HEK293T (cell line): ENCODE results near the gene NECTIN1.

Source experiments
- CTCF ChIA-PET: fragments of 350-600 bp; formaldehyde crosslinking; extraction: SDS; loops from one replicate; lab custom pipeline; 2021; ENCODE audit warnings: antibody characterized with exemption, inconsistent platforms; lab: Yijun Ruan, JAX
- POLR2A ChIA-PET: fragments of 350-600 bp; formaldehyde crosslinking; extraction: SDS; loops from one replicate; lab custom pipeline; 2020; ENCODE audit warnings: antibody characterized with exemption, inconsistent platforms; lab: Yijun Ruan, JAX
- DNase-seq: peaks from one replicate; pipeline ENCODE4 v3.0.0; 2012; ENCODE audit warnings: mixed read lengths; ENCODE audit errors: extremely low spot score
- ARNT ChIP-seq: fragments of 450-650 bp; IDR thresholded peaks from 2 replicates; pipeline ENCODE4 v1.6.1; 2017; ENCODE audit warnings: mild to moderate bottlenecking
- BHLHE40 ChIP-seq: fragments of 450-650 bp; IDR thresholded peaks from 2 replicates; pipeline ENCODE4 v1.6.1; 2016; ENCODE audit warnings: mild to moderate bottlenecking, moderate library complexity, borderline replicate concordance
- CTBP1 ChIP-seq: fragments of 450-650 bp; IDR thresholded peaks from 2 replicates; pipeline ENCODE4 v1.6.1; 2016; ENCODE audit warnings: borderline replicate concordance
- ELF4 ChIP-seq: fragments of 450-650 bp; IDR thresholded peaks from 2 replicates; pipeline ENCODE4 v1.6.1; 2017; ENCODE audit warnings: antibody characterized with exemption
- FOXA1 ChIP-seq: fragments of 450-650 bp; IDR thresholded peaks from 2 replicates; pipeline ENCODE4 v1.6.1; 2016; ENCODE audit warnings: mild to moderate bottlenecking
- FOXK2 ChIP-seq: fragments of 450-650 bp; IDR thresholded peaks from 2 replicates; pipeline ENCODE4 v1.6.1; 2016; ENCODE audit warnings: mild to moderate bottlenecking
- FOXM1 ChIP-seq: fragments of 450-650 bp; IDR thresholded peaks from 2 replicates; pipeline ENCODE4 v1.6.1; 2017; ENCODE audit warnings: mild to moderate bottlenecking, borderline replicate concordance
- HDGF ChIP-seq: fragments of 450-650 bp; IDR thresholded peaks from 2 replicates; pipeline ENCODE4 v1.6.1; 2017; ENCODE audit warnings: antibody characterized with exemption, borderline replicate concordance
- L3MBTL2 ChIP-seq: fragments of 450-650 bp; conservative IDR thresholded peaks from 2 replicates; pipeline ENCODE4 v1.6.1; 2016; ENCODE audit warnings: mild to moderate bottlenecking
- LEF1 ChIP-seq: fragments of 450-650 bp; IDR thresholded peaks from 2 replicates; pipeline ENCODE4 v1.6.1; 2017; ENCODE audit warnings: mild to moderate bottlenecking, borderline replicate concordance
- NFRKB ChIP-seq: fragments of 450-650 bp; IDR thresholded peaks from 2 replicates; pipeline ENCODE4 v1.6.1; 2016; ENCODE audit warnings: mild to moderate bottlenecking, moderate library complexity
- PKNOX1 ChIP-seq: fragments of 450-650 bp; IDR thresholded peaks from 2 replicates; pipeline ENCODE4 v1.6.1; 2016
- SP1 ChIP-seq: fragments of 450-650 bp; IDR thresholded peaks from 2 replicates; pipeline ENCODE4 v1.6.1; 2017
- SUZ12 ChIP-seq: fragments of 450-650 bp; IDR thresholded peaks from 2 replicates; pipeline ENCODE4 v1.6.1; 2016; ENCODE audit warnings: mild to moderate bottlenecking
- TARDBP ChIP-seq: fragments of 450-650 bp; IDR thresholded peaks from 2 replicates; pipeline ENCODE4 v1.6.1; 2016
- ZNF384 ChIP-seq: fragments of 450-650 bp; IDR thresholded peaks from 2 replicates; pipeline ENCODE4 v1.6.1; 2016

Gene NECTIN1

GRCh38 chr11:119659971-119660723 lies 68.9 kb downstream of the NECTIN1 start:
- ChIA-PET POLR2A (no interaction called here), CTCF (no interaction called here)
- TF ChIP-seq FOXA1: no peak
- no peak for TF ChIP-seq ELF4
- no peak for TF ChIP-seq BHLHE40
- TF ChIP-seq HDGF: no peak
- DNase-seq: no peak

- POLR2A ChIA-PET: no interaction called here
These were observed 75.9 kb downstream of the NECTIN1 start for GRCh38 chr11:119652907-119653659.

GRCh38 chr11:119651802-119652584 lies 77.0 kb downstream of the NECTIN1 start:
- CTCF ChIA-PET: no interaction called here
- POLR2A ChIA-PET: no interaction called here
- no peak for TF ChIP-seq SUZ12
- no peak for TF ChIP-seq ZNF384
- TF ChIP-seq ARNT: no peak
- no peak for TF ChIP-seq CTBP1
- no peak for TF ChIP-seq HDGF
- TF ChIP-seq L3MBTL2: no peak
- TF ChIP-seq PKNOX1: no peak
- no peak for TF ChIP-seq ELF4
- no peak for TF ChIP-seq SP1
- TF ChIP-seq LEF1: no peak
- TF ChIP-seq NFRKB: no peak
- no peak for TF ChIP-seq FOXK2
- no peak for TF ChIP-seq FOXM1
- TF ChIP-seq BHLHE40: no peak
- no peak for TF ChIP-seq TARDBP
- TF ChIP-seq FOXA1: no peak

More at GRCh38 chr11:119652907-119653659, 75.9 kb downstream of the NECTIN1 start:
- CTCF ChIA-PET: no interaction called here
- no peak for TF ChIP-seq ELF4
- TF ChIP-seq ARNT: no peak
- no peak for TF ChIP-seq SP1
- no peak for TF ChIP-seq ZNF384
- no peak for TF ChIP-seq LEF1
- TF ChIP-seq FOXK2: no peak
- no peak for TF ChIP-seq HDGF
- TF ChIP-seq SUZ12: no peak
- no peak for TF ChIP-seq L3MBTL2
- TF ChIP-seq FOXA1: no peak
- TF ChIP-seq NFRKB: no peak
- TF ChIP-seq TARDBP: no peak
- DNase-seq: no peak

GRCh38 chr11:119650251-119650650 lies 78.7 kb downstream of the NECTIN1 start:
- TF ChIP-seq SUZ12 (no peak), ZNF384 (no peak), ARNT (no peak)
- ChIA-PET POLR2A (no interaction called here), CTCF (no interaction called here)
- DNase-seq: no peak

More at GRCh38 chr11:119651802-119652584, 77.0 kb downstream of the NECTIN1 start:
- no peak for DNase-seq

GRCh38 chr11:119647254-119647653 lies 81.7 kb downstream of the NECTIN1 start:
- TF ChIP-seq FOXM1 (no peak), SUZ12 (no peak), LEF1 (no peak), ARNT (no peak), HDGF (no peak), ZNF384 (no peak), TARDBP (no peak), ELF4 (no peak), SP1 (no peak), PKNOX1 (no peak), FOXK2 (no peak), BHLHE40 (no peak), CTBP1 (no peak), L3MBTL2 (no peak), NFRKB (no peak), FOXA1 (no peak)
- no peak for DNase-seq
- ChIA-PET CTCF (no interaction called here), POLR2A (no interaction called here)

- DNase-seq: no peak
- TF ChIP-seq SUZ12: no peak
- TF ChIP-seq TARDBP: no peak
- TF ChIP-seq BHLHE40: no peak
- no peak for TF ChIP-seq CTBP1
- TF ChIP-seq ARNT: no peak
- TF ChIP-seq FOXK2: no peak
- no peak for TF ChIP-seq ELF4
- no peak for TF ChIP-seq FOXA1
- no peak for TF ChIP-seq LEF1
- TF ChIP-seq SP1: no peak
- TF ChIP-seq HDGF: no peak
- no peak for TF ChIP-seq ZNF384
- TF ChIP-seq PKNOX1: no peak
- TF ChIP-seq L3MBTL2: no peak
- TF ChIP-seq NFRKB: no peak
- no peak for TF ChIP-seq FOXM1
- POLR2A ChIA-PET: no interaction called here
- CTCF ChIA-PET: interaction anchor here (0.6 to 0.7 kb wide), 2 partner anchors 20 to 703 kb away, joined by 3 read pairs; no protein-coding TSS in a partner anchor
These were observed 84.0 kb downstream of the NECTIN1 start for GRCh38 chr11:119645018-119645417.
